Fibroblast of skin of back (primary cell): ENCODE measurements around the gene ILDR2.

Experiments
- DNase-seq: peaks from one replicate; pipeline ENCODE4 v3.0.0-alpha.2; 2013

Gene ILDR2

GRCh38 chr1:166971252-166971651 lies 4.1 kb downstream of the ILDR2 start:
- no peak for DNase-seq

- no peak for DNase-seq
These were observed 6.2 kb downstream of the ILDR2 start for GRCh38 chr1:166969074-166969677.

- DNase-seq: no peak
These were observed 14.4 kb downstream of the ILDR2 start for GRCh38 chr1:166960858-166961474.

GRCh38 chr1:166956872-166957271 lies 18.5 kb downstream of the ILDR2 start:
- DNase-seq: no peak

GRCh38 chr1:166956057-166956850 lies 19.1 kb downstream of the ILDR2 start:
- no peak for DNase-seq

GRCh38 chr1:166953491-166953890 lies 21.8 kb downstream of the ILDR2 start:
- DNase-seq: no peak

GRCh38 chr1:166952002-166952746 lies 23.2 kb downstream of the ILDR2 start:
- DNase-seq: peak; percentile 70

GRCh38 chr1:166951050-166951449 lies 24.3 kb downstream of the ILDR2 start:
- DNase-seq: no peak

GRCh38 chr1:166950156-166950555 lies 25.2 kb downstream of the ILDR2 start:
- DNase-seq: no peak

GRCh38 chr1:166948856-166949350 lies 26.4 kb downstream of the ILDR2 start:
- DNase-seq: no peak

- peak; percentile 64 for DNase-seq
These were observed 27.8 kb downstream of the ILDR2 start for GRCh38 chr1:166947398-166948043.

GRCh38 chr1:166944186-166944967 lies 31.0 kb downstream of the ILDR2 start:
- DNase-seq: peak; percentile 34

- no peak for DNase-seq
These were observed 35.5 kb downstream of the ILDR2 start for GRCh38 chr1:166939741-166940375.

GRCh38 chr1:166937962-166938361 lies 37.4 kb downstream of the ILDR2 start:
- no peak for DNase-seq

GRCh38 chr1:166937329-166937728 lies 38.0 kb downstream of the ILDR2 start:
- no peak for DNase-seq

- no peak for DNase-seq
These were observed 41.7 kb downstream of the ILDR2 start for GRCh38 chr1:166933633-166934032.

- no peak for DNase-seq
These were observed 42.2 kb downstream of the ILDR2 start for GRCh38 chr1:166933140-166933539.

- DNase-seq: no peak
These were observed 45.4 kb downstream of the ILDR2 start for GRCh38 chr1:166929911-166930310.

GRCh38 chr1:166927701-166928100 lies 47.6 kb downstream of the ILDR2 start:
- no peak for DNase-seq

- DNase-seq: peak; percentile 88
These were observed 49.4 kb downstream of the ILDR2 start for GRCh38 chr1:166925810-166926478.
